Peyer's patch (tissue), 4 donors: ENCODE measurements around the gene ALDH8A1. TPM values are rescaled to one million over a fixed set of nuclear protein-coding genes. Genes with fewer than 3 reads are reported as not detected.

Experiments used
- DNase-seq, 3 donors: peaks; one replicate each; pipeline ENCODE4 v3.0.0-alpha.2; 2017 to 2019
- H3K27ac ChIP-seq, 4 donors: fragments of 200-600 bp; sonication (generic); one replicate each; pipeline ENCODE4 v1.5.1; 2016 to 2019
- H3K27me3 ChIP-seq, 2 donors: fragments of 200-600 bp; sonication (generic); one replicate each; pipeline ENCODE4 v1.5.1; 2019
- H3K36me3 ChIP-seq, 3 donors: fragments of 200-600 bp; sonication (generic); one replicate each; pipeline ENCODE4 v1.5.1; 2016 to 2019
- H3K4me1 ChIP-seq, 4 donors: fragments of 200-600 bp; sonication (generic); one replicate each; pipeline ENCODE4 v1.5.1; 2016 to 2019
- H3K4me3 ChIP-seq, 4 donors: fragments of 200-600 bp; sonication (generic); 1 replicate in 3 of 4; 2 replicates in 1 of 4; pipeline ENCODE4 v1.5.1; 2016 to 2019; ENCODE audit warnings: mild to moderate bottlenecking in 1 of 4
- H3K9me3 ChIP-seq, 4 donors: fragments of 200-600 bp; sonication (generic); one replicate each; pipeline ENCODE4 v1.5.1; 2016 to 2019; ENCODE audit warnings: mild to moderate bottlenecking in 1 of 4
- POLR2A ChIP-seq, 2 donors: fragments of 450-650 bp; IDR thresholded peaks; one replicate each; pipeline ENCODE4 v1.5.1; 2017; ENCODE audit warnings: antibody characterized with exemption in 2 of 2, mild to moderate bottlenecking in 2 of 2, moderate library complexity in 2 of 2
- total RNA-seq, 4 donors: library from RNA; depleted of rRNA; stranded (reverse); fragments of >200 nt; gene quantifications; one replicate each; pipeline ENCODE4 v1.1.0, GENCODE V29; 2016
- TF ChIP-seq, protein P1 (sequence below), 6 experiments: fragments of 450-650 bp in 4 of 6; fragments of 200-600 bp in 2 of 6; sonication (generic) in 1 of 6; IDR thresholded peaks; one replicate each; pipeline ENCODE4 v1.5.1; 2017 to 2019; ENCODE audit warnings: antibody characterized with exemption in 6 of 6, mild to moderate bottlenecking in 3 of 6, moderate library complexity in 1 of 6

The ALDH8A1 gene
- total RNA-seq, 4 donors from 2014 or later = 0.40 to 0.57 TPM; not detected in 2

DNA sequence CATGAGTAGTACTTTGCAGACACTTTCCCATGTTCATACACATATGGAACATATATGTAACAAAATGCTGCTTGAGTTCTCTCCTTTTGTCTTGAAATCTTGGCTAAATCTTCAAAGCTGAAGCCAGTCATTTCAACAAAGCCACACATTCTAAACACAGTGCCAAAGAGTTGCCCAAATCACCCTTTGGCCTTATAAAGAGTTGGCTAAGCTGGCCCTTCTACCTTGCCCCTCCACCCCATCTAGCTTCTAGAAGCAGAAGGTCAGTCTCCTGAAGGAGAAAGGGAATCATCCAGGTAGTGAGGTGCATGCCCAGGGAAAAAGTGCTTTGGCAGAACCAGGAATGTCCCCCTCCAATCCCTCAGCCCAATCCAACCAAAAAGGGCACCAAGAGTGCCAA, 58.3 kb downstream of the ALDH8A1 start:
- H3K4me3 ChIP-seq = no peak overlapping the region
- H3K9me3 ChIP-seq = no peaks in the 10 kb centered on the region
- H3K4me1 ChIP-seq = no peaks in the 10 kb centered on the region
- no peak for TF ChIP-seq POLR2A (IDR thresholded peaks at IDR 0.05)
- TF ChIP-seq, protein P1, sequence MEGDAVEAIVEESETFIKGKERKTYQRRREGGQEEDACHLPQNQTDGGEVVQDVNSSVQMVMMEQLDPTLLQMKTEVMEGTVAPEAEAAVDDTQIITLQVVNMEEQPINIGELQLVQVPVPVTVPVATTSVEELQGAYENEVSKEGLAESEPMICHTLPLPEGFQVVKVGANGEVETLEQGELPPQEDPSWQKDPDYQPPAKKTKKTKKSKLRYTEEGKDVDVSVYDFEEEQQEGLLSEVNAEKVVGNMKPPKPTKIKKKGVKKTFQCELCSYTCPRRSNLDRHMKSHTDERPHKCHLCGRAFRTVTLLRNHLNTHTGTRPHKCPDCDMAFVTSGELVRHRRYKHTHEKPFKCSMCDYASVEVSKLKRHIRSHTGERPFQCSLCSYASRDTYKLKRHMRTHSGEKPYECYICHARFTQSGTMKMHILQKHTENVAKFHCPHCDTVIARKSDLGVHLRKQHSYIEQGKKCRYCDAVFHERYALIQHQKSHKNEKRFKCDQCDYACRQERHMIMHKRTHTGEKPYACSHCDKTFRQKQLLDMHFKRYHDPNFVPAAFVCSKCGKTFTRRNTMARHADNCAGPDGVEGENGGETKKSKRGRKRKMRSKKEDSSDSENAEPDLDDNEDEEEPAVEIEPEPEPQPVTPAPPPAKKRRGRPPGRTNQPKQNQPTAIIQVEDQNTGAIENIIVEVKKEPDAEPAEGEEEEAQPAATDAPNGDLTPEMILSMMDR (IDR thresholded peaks at IDR 0.05) = no peak
- DNase-seq = no peak
- no peaks in the 10 kb centered on the region for H3K36me3 ChIP-seq
- no peak overlapping the region for H3K27ac ChIP-seq
- no peaks in the 10 kb centered on the region for H3K27me3 ChIP-seq

DNA sequence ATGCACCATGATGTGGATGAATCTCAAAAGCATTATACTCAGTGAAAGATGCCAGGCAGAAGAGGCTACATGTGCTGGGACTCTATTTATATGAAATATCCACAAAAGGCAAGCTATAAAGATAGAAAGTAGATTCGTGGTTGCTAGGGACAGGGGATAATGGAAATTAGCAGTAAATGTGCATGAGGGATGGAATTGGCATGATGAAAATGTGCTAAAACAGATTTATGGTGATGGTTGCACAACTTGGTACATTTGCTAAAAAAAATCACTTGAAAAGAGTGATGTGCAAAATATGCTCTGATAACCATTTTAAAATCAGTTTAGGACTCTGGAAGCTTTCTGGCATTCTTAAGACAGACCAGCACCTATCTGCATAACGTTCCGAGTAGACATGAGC, 61.6 kb downstream of the ALDH8A1 start:
- Histone ChIP-seq H3K4me3 (no peak overlapping the region), H3K27ac (no peak overlapping the region), H3K9me3 (no peaks in the 10 kb centered on the region), H3K36me3 (no peaks in the 10 kb centered on the region), H3K27me3 (no peaks in the 10 kb centered on the region), H3K4me1 (no peaks in the 10 kb centered on the region)
- DNase-seq = no peak
- TF ChIP-seq, protein P1 (IDR thresholded peaks at IDR 0.05) = no peak
- no peak for TF ChIP-seq POLR2A (IDR thresholded peaks at IDR 0.05)

DNA sequence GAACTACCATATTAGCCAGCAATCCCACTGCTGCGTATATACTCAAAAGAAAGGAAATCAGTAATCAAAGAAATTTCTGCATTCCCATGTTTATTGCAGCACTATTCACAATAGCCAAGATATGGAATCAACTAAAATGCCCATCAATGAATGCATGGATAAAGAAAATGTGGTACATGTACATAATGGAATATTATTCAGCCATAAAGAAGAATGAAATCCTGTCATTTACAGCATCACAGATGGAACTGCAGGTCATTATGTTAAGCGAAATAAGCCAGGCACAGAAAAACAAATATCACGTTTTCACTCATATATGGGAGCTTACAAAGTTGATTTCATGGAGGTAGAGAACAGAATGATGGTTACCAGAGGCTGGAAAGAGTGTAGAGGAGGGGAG, 65.1 kb downstream of the ALDH8A1 start:
- Histone ChIP-seq H3K27ac (no peak overlapping the region), H3K9me3 (no peaks in the 10 kb centered on the region), H3K4me3 (no peak overlapping the region), H3K36me3 (no peaks in the 10 kb centered on the region), H3K4me1 (no peaks in the 10 kb centered on the region), H3K27me3 (no peaks in the 10 kb centered on the region)
- DNase-seq = no peak
- TF ChIP-seq, protein P1 (IDR thresholded peaks at IDR 0.05) = no peak
- TF ChIP-seq POLR2A (IDR thresholded peaks at IDR 0.05) = no peak

DNA sequence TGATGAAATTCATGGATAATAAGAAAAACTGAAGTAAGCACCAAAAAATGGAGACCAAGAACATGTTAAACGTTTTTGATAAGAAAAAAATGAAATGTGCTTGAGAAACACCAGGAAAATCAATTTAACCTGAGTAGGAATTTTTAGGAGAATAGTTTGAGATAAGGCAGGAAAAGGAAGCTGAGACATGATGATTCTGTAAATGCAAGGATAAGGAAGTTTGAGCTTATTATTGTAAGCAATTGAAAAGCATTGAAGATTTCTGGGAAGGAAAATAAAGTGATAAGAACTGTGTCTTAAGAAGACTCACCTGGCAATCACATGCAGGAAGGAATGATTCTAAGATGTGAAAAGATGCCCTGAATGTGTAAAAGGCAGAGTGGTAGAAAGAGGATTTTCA, 66.6 kb downstream of the ALDH8A1 start:
- Histone ChIP-seq H3K9me3 (no peaks in the 10 kb centered on the region), H3K4me3 (no peak overlapping the region), H3K27ac (no peak overlapping the region), H3K4me1 (no peaks in the 10 kb centered on the region), H3K36me3 (no peaks in the 10 kb centered on the region), H3K27me3 (no peaks in the 10 kb centered on the region)
- no peak for DNase-seq
- TF ChIP-seq, protein P1 (IDR thresholded peaks at IDR 0.05) = no peak
- no peak for TF ChIP-seq POLR2A (IDR thresholded peaks at IDR 0.05)

DNA sequence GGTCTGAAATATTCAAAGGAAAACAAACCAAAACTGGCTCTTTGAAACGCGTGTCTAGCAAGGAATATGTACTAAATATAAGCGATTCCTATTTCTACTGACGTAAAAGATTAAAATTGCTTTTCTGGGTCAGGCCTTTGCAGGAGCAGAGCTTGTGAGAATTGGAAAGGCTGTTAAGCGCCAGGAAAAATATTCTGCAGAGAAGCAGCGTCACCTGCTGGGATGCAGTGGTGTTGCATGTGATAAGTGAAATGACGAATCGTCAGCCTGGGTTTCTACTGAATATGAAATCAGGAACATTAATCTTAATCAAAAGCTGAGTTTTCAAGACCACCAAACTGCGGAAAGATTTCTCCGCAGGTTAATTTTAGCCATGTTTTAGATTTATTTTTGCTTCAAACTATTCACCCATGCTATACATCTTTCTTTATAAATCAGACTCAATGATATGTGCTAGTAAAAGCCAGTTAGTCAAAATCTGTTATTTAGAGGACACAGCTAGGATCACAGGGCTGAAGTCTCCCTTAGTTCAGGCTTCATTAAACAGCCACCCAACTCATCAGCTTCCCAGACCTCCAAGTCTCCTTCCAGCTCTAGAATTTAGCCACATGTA, 67.4 kb downstream of the ALDH8A1 start:
- Histone ChIP-seq H3K27me3 (no peaks in the 10 kb centered on the region), H3K27ac (no peak overlapping the region), H3K4me3 (no peak overlapping the region), H3K9me3 (no peaks in the 10 kb centered on the region), H3K36me3 (no peaks in the 10 kb centered on the region), H3K4me1 (no peaks in the 10 kb centered on the region)
- peak; percentile 24 to 89 (median 75) for DNase-seq
- TF ChIP-seq, protein P1 (IDR thresholded peaks at IDR 0.05) = peak; percentile 30 to 99 (median 90)
- no peak for TF ChIP-seq POLR2A (IDR thresholded peaks at IDR 0.05)
